Subcutaneous abdominal adipose tissue (tissue), 5 donors: ENCODE measurements around the gene CDK16.
A peak's percentile ranks its signal among the peaks of the same experiment; 100 is the strongest.

Source experiments
- H3K27ac ChIP-seq: one replicate; pipeline ENCODE4 v1.7.0; 2013; ENCODE audit warnings: low read depth, mild to moderate bottlenecking, inconsistent platforms, low read length, moderate library complexity
- H3K27me3 ChIP-seq, 5 donors: one replicate each; pipeline ENCODE4 v1.7.0; 2013; ENCODE audit warnings: low read length in 5 of 5, inconsistent platforms in 1 of 5; ENCODE audit not compliant: control insufficient read depth in 5 of 5, insufficient read depth in 4 of 5
- H3K36me3 ChIP-seq, 5 donors: one replicate each; pipeline ENCODE4 v1.7.0; 2013; ENCODE audit warnings: low read length in 5 of 5; ENCODE audit not compliant: control insufficient read depth in 5 of 5, insufficient read depth in 5 of 5
- H3K4me1 ChIP-seq, 5 donors: one replicate each; pipeline ENCODE4 v1.7.0; 2013; ENCODE audit warnings: low read length in 5 of 5, mild to moderate bottlenecking in 3 of 5, moderate library complexity in 1 of 5; ENCODE audit not compliant: control insufficient read depth in 5 of 5, insufficient read depth in 5 of 5
- H3K4me3 ChIP-seq, 5 donors: one replicate each; pipeline ENCODE4 v1.7.0; 2013; ENCODE audit warnings: low read length in 5 of 5, low read depth in 1 of 5
- H3K9ac ChIP-seq, 5 donors: one replicate each; pipeline ENCODE4 v1.7.0; 2013; ENCODE audit warnings: low read length in 5 of 5, mild to moderate bottlenecking in 4 of 5, moderate library complexity in 3 of 5
- H3K9me3 ChIP-seq, 5 donors: one replicate each; pipeline ENCODE4 v1.7.0; 2013; ENCODE audit warnings: low read length in 5 of 5; ENCODE audit not compliant: control insufficient read depth in 5 of 5
- donor health status: healthy.
- donor health status: healthy.
- donor health status: healthy.
- donor health status: healthy.
- donor health status: healthy.

The CDK16 gene

GRCh38 chrX:47215291-47215900 is 3.1 kb upstream of the CDK16 start:
- Histone ChIP-seq H3K4me3 (no peak overlapping the region), H3K4me1 (peaks cover 10 to 32% (median 25%) of the 10 kb centered on the region in 5 donors), H3K36me3 (peaks cover 10 to 60% (median 58%) of the 10 kb centered on the region in 5 donors), H3K9ac (no peak overlapping the region), H3K27me3 (peaks cover 0 to 4% (median 0%) of the 10 kb centered on the region in 5 donors), H3K9me3 (no peaks in the 10 kb centered on the region), H3K27ac (no peak overlapping the region)

GRCh38 chrX:47216393-47216925 is 2.0 kb upstream of the CDK16 start:
- Histone ChIP-seq H3K9me3 (no peaks in the 10 kb centered on the region), H3K4me1 (peaks cover 10 to 38% (median 31%) of the 10 kb centered on the region in 5 donors), H3K27ac (peak overlapping the region; percentile 79), H3K4me3 (no peak overlapping the region), H3K36me3 (peaks cover 10 to 50% (median 47%) of the 10 kb centered on the region in 5 donors), H3K27me3 (peaks cover 0 to 5% (median 0%) of the 10 kb centered on the region in 5 donors), H3K9ac (no peak overlapping the region)

DNA sequence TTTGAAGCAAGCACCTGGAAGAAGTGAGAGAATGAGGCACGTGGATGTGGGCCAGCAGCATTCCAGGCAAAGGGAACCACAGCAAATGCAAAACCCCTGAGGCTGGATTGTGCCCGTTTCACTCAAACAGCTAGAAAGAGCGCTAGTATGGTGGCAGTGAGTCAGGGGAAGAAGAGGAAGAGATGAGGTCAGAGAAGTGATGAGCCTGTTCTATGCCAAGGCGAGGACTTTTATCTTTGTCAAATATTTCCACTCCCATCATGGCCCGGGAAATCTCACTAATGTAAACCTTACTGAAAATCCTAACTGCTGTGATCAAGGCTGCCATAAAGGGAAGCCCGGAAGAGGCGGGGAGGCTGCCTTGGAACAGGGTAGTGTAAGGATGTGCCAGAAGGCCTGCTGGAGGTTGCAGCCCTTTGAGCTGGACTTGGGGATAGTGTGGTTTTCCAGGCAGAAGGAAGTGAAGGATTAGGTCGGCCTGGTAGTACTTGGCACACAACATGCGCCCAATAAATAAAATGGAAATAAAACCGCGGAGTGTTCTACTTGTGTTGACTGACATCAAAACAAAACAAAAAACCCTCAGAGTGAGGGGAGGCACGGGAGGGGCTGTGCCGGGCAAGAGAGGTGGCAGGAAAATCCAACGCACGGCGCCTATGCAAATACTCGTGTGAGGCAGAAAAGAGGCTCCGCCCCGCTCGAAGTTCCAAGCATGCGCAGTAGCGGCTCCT is 1.2 kb upstream of the CDK16 start:
- Histone ChIP-seq H3K9ac (peak overlapping the region in 4 of 5 donors; percentile 9 to 94 (median 67)), H3K36me3 (peaks cover 3 to 42% (median 39%) of the 10 kb centered on the region in 5 donors), H3K4me3 (peak overlapping the region; percentile 60 to 95 (median 77)), H3K27ac (peak overlapping the region; percentile 79), H3K27me3 (peaks cover 0 to 7% (median 0%) of the 10 kb centered on the region in 5 donors), H3K9me3 (no peaks in the 10 kb centered on the region), H3K4me1 (peaks cover 10 to 38% (median 36%) of the 10 kb centered on the region in 5 donors)

DNA sequence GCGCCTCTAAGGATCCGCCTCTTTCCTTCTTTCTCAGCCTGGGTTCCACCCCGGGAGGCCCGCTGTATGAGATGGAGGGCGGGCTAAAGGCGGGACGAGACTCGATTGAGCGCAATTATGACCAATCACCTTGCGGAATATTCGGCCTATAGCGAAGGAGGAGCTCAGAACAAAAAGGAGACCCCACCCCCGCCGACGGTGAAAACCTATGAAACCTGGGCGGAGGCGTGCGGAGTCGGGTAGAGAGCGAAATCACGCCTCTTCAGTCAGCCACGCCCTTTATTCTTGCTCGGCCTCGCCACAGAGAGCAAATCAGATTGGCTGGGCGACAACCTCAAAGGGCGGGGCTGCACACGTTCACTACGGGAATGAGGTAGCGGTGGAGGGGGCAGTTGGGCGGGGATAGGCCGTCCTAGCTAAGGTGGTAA is 615 bp upstream of the CDK16 start:
- Histone ChIP-seq H3K27me3 (peaks cover 0 to 8% (median 0%) of the 10 kb centered on the region in 5 donors), H3K27ac (peak overlapping the region; percentile 93), H3K36me3 (peaks cover 3 to 36% (median 33%) of the 10 kb centered on the region in 5 donors), H3K4me1 (peaks cover 10 to 38% (median 36%) of the 10 kb centered on the region in 5 donors), H3K9ac (peak overlapping the region; percentile 83 to 94 (median 88)), H3K9me3 (no peaks in the 10 kb centered on the region), H3K4me3 (peak overlapping the region; percentile 72 to 95 (median 91))

GRCh38 chrX:47218920-47219815 is 687 bp downstream of the CDK16 start:
- H3K4me3 ChIP-seq: peak overlapping the region; percentile 66 to 95 (median 77)
- H3K9me3 ChIP-seq: no peaks in the 10 kb centered on the region
- H3K9ac ChIP-seq: peak overlapping the region; percentile 16 to 89 (median 86)
- peaks cover 0 to 12% (median 4%) of the 10 kb centered on the region in 5 donors for H3K27me3 ChIP-seq
- peaks cover 0 to 37% (median 35%) of the 10 kb centered on the region in 5 donors for H3K36me3 ChIP-seq
- peaks cover 10 to 38% (median 36%) of the 10 kb centered on the region in 5 donors for H3K4me1 ChIP-seq
- H3K27ac ChIP-seq: peak overlapping the region; percentile 93

DNA sequence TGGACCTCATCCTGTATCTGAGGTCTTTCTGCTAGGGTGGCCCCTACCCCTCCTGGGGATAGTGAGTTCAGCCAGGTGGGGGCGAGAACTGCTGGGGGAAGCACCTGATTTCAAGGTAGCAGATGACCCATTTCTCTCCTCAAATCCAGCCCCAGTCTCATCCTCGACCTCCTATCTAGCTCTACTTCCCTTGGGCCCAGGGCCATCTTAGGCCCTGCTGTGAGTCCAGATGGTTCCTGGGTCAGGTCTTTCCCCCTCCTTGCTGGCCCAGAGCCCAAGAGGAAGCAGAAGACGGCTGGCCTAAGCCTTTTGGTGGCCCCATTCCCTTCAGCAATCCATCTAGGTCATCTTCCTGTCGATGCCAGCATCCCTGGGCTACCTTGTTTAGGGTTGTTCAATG is 3.3 kb downstream of the CDK16 start:
- peaks cover 0 to 23% (median 4%) of the 10 kb centered on the region in 5 donors for H3K27me3 ChIP-seq
- peaks cover 10 to 36% (median 34%) of the 10 kb centered on the region in 5 donors for H3K4me1 ChIP-seq
- no peak overlapping the region for H3K9ac ChIP-seq
- peaks cover 0 to 39% (median 37%) of the 10 kb centered on the region in 5 donors for H3K36me3 ChIP-seq
- no peaks in the 10 kb centered on the region for H3K9me3 ChIP-seq
- no peak overlapping the region for H3K27ac ChIP-seq
- no peak overlapping the region for H3K4me3 ChIP-seq

GRCh38 chrX:47222751-47223350 is 4.4 kb downstream of the CDK16 start:
- Histone ChIP-seq H3K27ac (no peak overlapping the region), H3K9ac (no peak overlapping the region), H3K9me3 (no peaks in the 10 kb centered on the region), H3K4me3 (no peak overlapping the region), H3K27me3 (peaks cover 0 to 20% (median 4%) of the 10 kb centered on the region in 5 donors), H3K36me3 (peaks cover 0 to 48% (median 46%) of the 10 kb centered on the region in 5 donors), H3K4me1 (peaks cover 8 to 28% (median 25%) of the 10 kb centered on the region in 5 donors)

GRCh38 chrX:47223476-47224250 is 5.2 kb downstream of the CDK16 start:
- Histone ChIP-seq H3K9ac (no peak overlapping the region), H3K9me3 (no peaks in the 10 kb centered on the region), H3K36me3 (peaks cover 0 to 54% (median 50%) of the 10 kb centered on the region in 5 donors), H3K27me3 (peaks cover 0 to 19% (median 4%) of the 10 kb centered on the region in 5 donors), H3K4me3 (no peak overlapping the region), H3K4me1 (peaks cover 3 to 25% (median 20%) of the 10 kb centered on the region in 5 donors), H3K27ac (no peak overlapping the region)
